Liver (tissue), 9 donors: ENCODE measurements around the gene UBL4B. TPM values are rescaled to one million over a fixed set of nuclear protein-coding genes. Genes with fewer than 3 reads are reported as not detected.

Experiments used
- DNase-seq: peaks from one replicate; pipeline ENCODE4 v3.0.0-alpha.2; 2017; ENCODE audit warnings: low spot score
- H3K27ac ChIP-seq, 2 donors: one replicate each; pipeline ENCODE4 v1.7.0; 2013; ENCODE audit warnings: inconsistent platforms in 2 of 2, low read length in 2 of 2, control low read depth in 1 of 2, low read depth in 1 of 2, mild to moderate bottlenecking in 1 of 2
- H3K27me3 ChIP-seq, 4 donors: one replicate each; pipeline versions ENCODE4 v1.6.1 to v1.7.0; 2013; ENCODE audit warnings: low read length in 3 of 4, inconsistent platforms in 1 of 4, mild to moderate bottlenecking in 1 of 4, moderate library complexity in 1 of 4; ENCODE audit not compliant: control insufficient read depth in 4 of 4, insufficient read depth in 4 of 4
- H3K36me3 ChIP-seq, 4 donors: one replicate each; pipeline versions ENCODE4 v1.6.1 to v1.7.0; 2013; ENCODE audit warnings: low read length in 3 of 4, mild to moderate bottlenecking in 3 of 4, low read depth in 1 of 4, moderate library complexity in 1 of 4; ENCODE audit not compliant: control insufficient read depth in 4 of 4, insufficient read depth in 3 of 4
- H3K4me1 ChIP-seq, 4 donors: one replicate each; pipeline versions ENCODE4 v1.6.1 to v1.7.0; 2013; ENCODE audit warnings: low read length in 3 of 4, mild to moderate bottlenecking in 3 of 4, moderate library complexity in 1 of 4; ENCODE audit not compliant: control insufficient read depth in 4 of 4, insufficient read depth in 4 of 4
- H3K4me3 ChIP-seq, 3 donors: one replicate each; pipeline versions ENCODE4 v1.6.1 to v1.7.0; 2013; ENCODE audit warnings: low read length in 3 of 3, control low read depth in 1 of 3, low read depth in 1 of 3, mild to moderate bottlenecking in 1 of 3
- H3K9ac ChIP-seq, 2 donors: one replicate each; pipeline ENCODE4 v1.7.0; 2013; ENCODE audit warnings: low read length in 2 of 2, mild to moderate bottlenecking in 2 of 2, moderate library complexity in 2 of 2, control low read depth in 1 of 2, low read depth in 1 of 2
- H3K9me3 ChIP-seq, 4 donors: one replicate each; pipeline versions ENCODE4 v1.6.1 to v1.7.0; 2013; ENCODE audit warnings: low read length in 3 of 4; ENCODE audit not compliant: control insufficient read depth in 4 of 4
- EGR1 ChIP-seq, 2 donors: IDR thresholded peaks; 2 replicates each; pipeline ENCODE4 v1.6.1; 2016 to 2018; ENCODE audit warnings: antibody characterized with exemption in 2 of 2, low read depth in 2 of 2
- FOXA1 ChIP-seq: IDR thresholded peaks from 2 replicates; pipeline ENCODE4 v1.6.1; 2016; ENCODE audit warnings: antibody characterized with exemption
- FOXA2 ChIP-seq: IDR thresholded peaks from 2 replicates; pipeline ENCODE4 v1.6.1; 2016; ENCODE audit warnings: antibody characterized with exemption
- GABPA ChIP-seq, 2 donors: IDR thresholded peaks in 1 of 2; conservative IDR thresholded peaks in 1 of 2; 2 replicates each; pipeline ENCODE4 v1.6.1; 2016; ENCODE audit warnings: antibody characterized with exemption in 2 of 2, mild to moderate bottlenecking in 1 of 2, moderate library complexity in 1 of 2
- HNF4A ChIP-seq, 2 donors: conservative IDR thresholded peaks; 2 replicates each; pipeline ENCODE4 v1.6.1; 2016; ENCODE audit warnings: antibody characterized with exemption in 2 of 2, mild to moderate bottlenecking in 2 of 2
- HNF4G ChIP-seq: IDR thresholded peaks from 2 replicates; pipeline ENCODE4 v1.6.1; 2016; ENCODE audit warnings: antibody characterized with exemption
- JUND ChIP-seq, 2 donors: IDR thresholded peaks; 2 replicates each; pipeline ENCODE4 v1.6.1; 2016; ENCODE audit warnings: antibody characterized with exemption in 2 of 2
- NR2F2 ChIP-seq: IDR thresholded peaks from 2 replicates; pipeline ENCODE4 v1.6.1; 2016; ENCODE audit warnings: antibody characterized with exemption
- RXRA ChIP-seq, 2 donors: IDR thresholded peaks; 2 replicates each; pipeline ENCODE4 v1.6.1; 2017 to 2018; ENCODE audit warnings: antibody characterized with exemption in 2 of 2, mild to moderate bottlenecking in 1 of 2
- SP1 ChIP-seq: IDR thresholded peaks from 2 replicates; pipeline ENCODE4 v1.6.1; 2018; ENCODE audit warnings: antibody characterized with exemption, mild to moderate bottlenecking
- YY1 ChIP-seq: IDR thresholded peaks from 2 replicates; pipeline ENCODE4 v1.6.1; 2016; ENCODE audit warnings: antibody characterized with exemption, mild to moderate bottlenecking
- ZBTB33 ChIP-seq: IDR thresholded peaks from 2 replicates; pipeline ENCODE4 v1.6.1; 2016; ENCODE audit warnings: antibody characterized with exemption
- WGBS: extraction: QIAGEN DNeasy Blood & Tissue Kit; methylation state at CpG from one replicate; pipeline ENCODE4 v1.1.7; 2013; 5-methylcytosine and 5-hydroxymethylcytosine counted together
- polyA plus RNA-seq, 2 donors: library from polyadenylated mRNA; stranded (reverse) in 1 of 2; unstranded in 1 of 2; fragments of 200-250 nt in 1 of 2; fragments of >200 nt in 1 of 2; fragmentation: Nextera tagmentation in 1 of 2; extraction: Ambion mirVana in 1 of 2; gene quantifications; one replicate each; pipeline versions ENCODE4 v1.2.1 to v1.2.3, GENCODE V29; 2013 to 2015
- total RNA-seq, 2 donors: library from RNA; depleted of rRNA; stranded (reverse); fragments of >200 nt; gene quantifications; one replicate each; pipeline ENCODE4 v1.2.3, GENCODE V29; 2014
- TF ChIP-seq, protein P1 (sequence below): fragments of 150-350 bp; IDR thresholded peaks from 2 replicates; pipeline ENCODE4 v1.5.1; 2017; ENCODE audit warnings: improper control_type of control experiment, low read depth, low read length; ENCODE audit not compliant: missing input control
- TF ChIP-seq, protein P2 (sequence below): IDR thresholded peaks from 2 replicates; pipeline ENCODE4 v1.6.1; 2016; ENCODE audit warnings: antibody characterized with exemption, mild to moderate bottlenecking
- TF ChIP-seq, protein P3 (sequence below): IDR thresholded peaks from 2 replicates; pipeline ENCODE4 v1.6.1; 2016; ENCODE audit warnings: antibody characterized with exemption
- TF ChIP-seq, protein P4 (sequence below): IDR thresholded peaks from 2 replicates; pipeline ENCODE4 v1.6.1; 2016; ENCODE audit warnings: antibody characterized with exemption
- donor health status: healthy.
- donor health status: healthy.
- donor health status: healthy.
- donor health status: healthy.
- donor health status: healthy.

Gene UBL4B
- total and polyA plus RNA-seq, 4 donors, result not detected

GRCh38 chr1:110088739-110089316, 23.4 kb upstream of the UBL4B start:
- no peaks in the 10 kb centered on the region for H3K27me3 ChIP-seq
- H3K4me3 ChIP-seq, result no peak overlapping the region
- DNase-seq, result no peak
- 85% methylated on average over 10 of the region's 10 CpGs for WGBS
- TF ChIP-seq NR2F2, result no peak
- no peak for TF ChIP-seq GABPA (IDR thresholded peaks at IDR 0.05 in 1 of 2, conservative IDR thresholded peaks at IDR 0.05 in 1 of 2)
- no peak for TF ChIP-seq EGR1 (IDR thresholded peaks at IDR 0.05; ENCODE audit: low read depth in 2 of 2)
- no peak for TF ChIP-seq FOXA1
- no peak for TF ChIP-seq RXRA (IDR thresholded peaks at IDR 0.05)
- TF ChIP-seq HNF4G, result no peak
- TF ChIP-seq, protein P1, sequence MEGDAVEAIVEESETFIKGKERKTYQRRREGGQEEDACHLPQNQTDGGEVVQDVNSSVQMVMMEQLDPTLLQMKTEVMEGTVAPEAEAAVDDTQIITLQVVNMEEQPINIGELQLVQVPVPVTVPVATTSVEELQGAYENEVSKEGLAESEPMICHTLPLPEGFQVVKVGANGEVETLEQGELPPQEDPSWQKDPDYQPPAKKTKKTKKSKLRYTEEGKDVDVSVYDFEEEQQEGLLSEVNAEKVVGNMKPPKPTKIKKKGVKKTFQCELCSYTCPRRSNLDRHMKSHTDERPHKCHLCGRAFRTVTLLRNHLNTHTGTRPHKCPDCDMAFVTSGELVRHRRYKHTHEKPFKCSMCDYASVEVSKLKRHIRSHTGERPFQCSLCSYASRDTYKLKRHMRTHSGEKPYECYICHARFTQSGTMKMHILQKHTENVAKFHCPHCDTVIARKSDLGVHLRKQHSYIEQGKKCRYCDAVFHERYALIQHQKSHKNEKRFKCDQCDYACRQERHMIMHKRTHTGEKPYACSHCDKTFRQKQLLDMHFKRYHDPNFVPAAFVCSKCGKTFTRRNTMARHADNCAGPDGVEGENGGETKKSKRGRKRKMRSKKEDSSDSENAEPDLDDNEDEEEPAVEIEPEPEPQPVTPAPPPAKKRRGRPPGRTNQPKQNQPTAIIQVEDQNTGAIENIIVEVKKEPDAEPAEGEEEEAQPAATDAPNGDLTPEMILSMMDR, result no peak
- TF ChIP-seq YY1, result no peak
- no peak for TF ChIP-seq FOXA2
- TF ChIP-seq, protein P2, sequence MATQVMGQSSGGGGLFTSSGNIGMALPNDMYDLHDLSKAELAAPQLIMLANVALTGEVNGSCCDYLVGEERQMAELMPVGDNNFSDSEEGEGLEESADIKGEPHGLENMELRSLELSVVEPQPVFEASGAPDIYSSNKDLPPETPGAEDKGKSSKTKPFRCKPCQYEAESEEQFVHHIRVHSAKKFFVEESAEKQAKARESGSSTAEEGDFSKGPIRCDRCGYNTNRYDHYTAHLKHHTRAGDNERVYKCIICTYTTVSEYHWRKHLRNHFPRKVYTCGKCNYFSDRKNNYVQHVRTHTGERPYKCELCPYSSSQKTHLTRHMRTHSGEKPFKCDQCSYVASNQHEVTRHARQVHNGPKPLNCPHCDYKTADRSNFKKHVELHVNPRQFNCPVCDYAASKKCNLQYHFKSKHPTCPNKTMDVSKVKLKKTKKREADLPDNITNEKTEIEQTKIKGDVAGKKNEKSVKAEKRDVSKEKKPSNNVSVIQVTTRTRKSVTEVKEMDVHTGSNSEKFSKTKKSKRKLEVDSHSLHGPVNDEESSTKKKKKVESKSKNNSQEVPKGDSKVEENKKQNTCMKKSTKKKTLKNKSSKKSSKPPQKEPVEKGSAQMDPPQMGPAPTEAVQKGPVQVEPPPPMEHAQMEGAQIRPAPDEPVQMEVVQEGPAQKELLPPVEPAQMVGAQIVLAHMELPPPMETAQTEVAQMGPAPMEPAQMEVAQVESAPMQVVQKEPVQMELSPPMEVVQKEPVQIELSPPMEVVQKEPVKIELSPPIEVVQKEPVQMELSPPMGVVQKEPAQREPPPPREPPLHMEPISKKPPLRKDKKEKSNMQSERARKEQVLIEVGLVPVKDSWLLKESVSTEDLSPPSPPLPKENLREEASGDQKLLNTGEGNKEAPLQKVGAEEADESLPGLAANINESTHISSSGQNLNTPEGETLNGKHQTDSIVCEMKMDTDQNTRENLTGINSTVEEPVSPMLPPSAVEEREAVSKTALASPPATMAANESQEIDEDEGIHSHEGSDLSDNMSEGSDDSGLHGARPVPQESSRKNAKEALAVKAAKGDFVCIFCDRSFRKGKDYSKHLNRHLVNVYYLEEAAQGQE, result no peak
- TF ChIP-seq, protein P3, sequence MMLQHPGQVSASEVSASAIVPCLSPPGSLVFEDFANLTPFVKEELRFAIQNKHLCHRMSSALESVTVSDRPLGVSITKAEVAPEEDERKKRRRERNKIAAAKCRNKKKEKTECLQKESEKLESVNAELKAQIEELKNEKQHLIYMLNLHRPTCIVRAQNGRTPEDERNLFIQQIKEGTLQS, result no peak
- no peak for TF ChIP-seq SP1
- TF ChIP-seq JUND (IDR thresholded peaks at IDR 0.05), result no peak
- no peak for TF ChIP-seq ZBTB33
- no peak for TF ChIP-seq HNF4A (conservative IDR thresholded peaks at IDR 0.05)
- TF ChIP-seq, protein P4, sequence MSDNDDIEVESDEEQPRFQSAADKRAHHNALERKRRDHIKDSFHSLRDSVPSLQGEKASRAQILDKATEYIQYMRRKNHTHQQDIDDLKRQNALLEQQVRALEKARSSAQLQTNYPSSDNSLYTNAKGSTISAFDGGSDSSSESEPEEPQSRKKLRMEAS, result no peak
- H3K36me3 ChIP-seq, result no peaks in the 10 kb centered on the region
- H3K9ac ChIP-seq, result no peak overlapping the region
- no peak overlapping the region for H3K27ac ChIP-seq
- H3K4me1 ChIP-seq, result peaks cover 3 to 31% (median 25%) of the 10 kb centered on the region in 4 donors
- no peaks in the 10 kb centered on the region for H3K9me3 ChIP-seq
